HG03442 (cell line): ENCODE measurements around the gene CATSPER4.

Experiments
- ATAC-seq: cut with Tn5 transposase; IDR thresholded peaks from one replicate; pipeline ENCODE4 v1.9.1; 2021; ENCODE audit warnings: mild to moderate bottlenecking, moderate library complexity; ENCODE audit not compliant: unreplicated experiment

CATSPER4 gene

GRCh38 chr1:26234644-26235370, 44.4 kb downstream of the CATSPER4 start:
- ATAC-seq: no peak

DNA sequence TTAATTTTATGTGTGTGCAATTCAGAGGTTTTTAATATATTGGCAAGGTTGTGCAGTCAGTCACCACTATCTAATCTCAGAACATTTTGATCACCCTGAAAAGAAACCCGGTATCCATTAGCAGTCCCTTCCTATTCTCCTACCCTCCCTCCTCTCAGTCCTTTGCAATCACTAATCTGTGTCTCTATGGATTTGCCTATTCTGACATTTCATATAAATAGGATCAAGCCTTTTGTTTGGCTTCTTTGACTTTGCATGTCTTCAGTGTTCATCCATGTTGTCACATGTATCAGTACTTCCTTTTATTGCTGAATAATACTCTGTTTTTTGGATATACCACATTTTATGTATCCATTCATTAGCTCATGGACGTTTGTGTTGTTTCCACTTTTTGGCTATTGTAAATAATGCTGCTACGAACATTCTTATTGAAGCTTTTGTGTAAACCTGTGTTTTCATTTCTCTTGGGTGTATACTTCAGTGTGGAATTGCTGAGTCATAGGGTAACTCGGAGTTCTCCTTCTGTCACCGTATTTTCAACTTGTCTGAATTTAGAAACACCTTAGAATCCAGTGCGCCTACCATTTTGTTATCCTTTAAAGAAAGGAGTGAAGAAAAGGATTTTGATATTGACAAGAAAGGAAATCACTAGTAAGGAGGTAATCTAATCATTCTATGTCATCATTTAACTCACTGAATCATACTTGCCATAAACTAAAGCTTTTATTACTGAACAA, 47.0 kb downstream of the CATSPER4 start:
- ATAC-seq: no peak

DNA sequence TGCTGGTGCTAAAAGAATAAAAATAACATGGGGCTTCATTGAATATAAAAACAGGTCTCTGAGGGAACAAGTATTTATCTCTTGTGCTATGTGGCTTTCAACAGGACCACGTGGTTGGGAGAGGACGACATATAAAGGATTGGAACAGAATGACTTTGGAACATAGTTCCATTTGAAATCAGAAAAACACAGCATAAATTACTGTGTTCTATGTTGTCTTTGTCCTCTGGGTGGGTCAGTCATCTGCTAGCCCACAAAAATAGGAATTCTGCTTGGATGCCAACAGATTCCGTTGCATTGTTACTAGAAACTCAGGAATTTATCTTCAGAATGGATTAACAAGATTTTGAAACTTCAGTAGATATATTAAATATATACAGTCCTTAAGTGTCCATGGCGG, 49.5 kb downstream of the CATSPER4 start:
- ATAC-seq: no peak
